ENCODE measurements around the gene ATL3.
A peak's percentile ranks its signal among the peaks of the same experiment; 100 is the strongest.

ATL3 gene

DNA sequence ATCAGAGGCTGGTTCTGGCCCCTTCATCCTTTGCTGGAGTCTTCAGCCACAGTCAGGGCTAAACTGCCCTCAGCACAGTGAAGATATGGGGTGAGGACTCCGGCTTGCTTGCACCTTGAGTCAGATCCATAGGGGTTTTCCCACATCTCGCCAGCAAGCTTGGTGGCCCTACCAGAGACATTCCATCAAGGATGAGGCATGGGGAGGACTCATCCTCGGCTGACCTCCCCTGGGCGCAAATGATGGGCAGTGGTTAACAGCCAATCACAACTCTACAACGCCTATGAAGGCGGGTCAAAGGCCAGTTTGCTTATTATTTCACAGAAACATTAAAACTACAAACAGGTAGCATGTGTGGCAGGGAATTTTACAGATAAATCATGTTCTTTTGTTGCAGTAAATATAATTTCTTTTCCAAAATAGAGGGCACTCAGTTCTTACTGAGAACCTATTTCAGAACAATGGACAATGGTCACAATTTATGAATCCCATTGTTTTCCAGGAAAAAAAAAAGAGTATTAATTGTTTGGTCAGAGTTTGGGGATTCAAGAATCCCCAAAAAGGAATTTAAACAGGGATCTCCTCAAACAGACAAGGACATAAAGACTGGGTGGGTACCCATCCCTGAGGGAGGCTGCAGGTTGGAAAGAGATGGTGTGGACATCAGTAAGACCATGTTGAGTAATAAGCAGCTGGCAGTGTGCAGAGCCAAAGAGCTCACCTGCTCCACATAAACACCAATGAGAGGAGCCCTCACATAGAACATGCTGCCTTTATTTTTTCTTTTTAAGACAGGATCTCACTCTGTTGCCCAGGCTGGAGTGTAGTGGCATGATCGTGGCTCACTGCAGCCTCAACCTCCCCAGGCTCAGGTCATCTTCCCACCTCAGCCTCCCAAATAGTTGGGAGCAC, 71.7 kb downstream of the ATL3 start:
- TF ChIP-seq, protein P1, sequence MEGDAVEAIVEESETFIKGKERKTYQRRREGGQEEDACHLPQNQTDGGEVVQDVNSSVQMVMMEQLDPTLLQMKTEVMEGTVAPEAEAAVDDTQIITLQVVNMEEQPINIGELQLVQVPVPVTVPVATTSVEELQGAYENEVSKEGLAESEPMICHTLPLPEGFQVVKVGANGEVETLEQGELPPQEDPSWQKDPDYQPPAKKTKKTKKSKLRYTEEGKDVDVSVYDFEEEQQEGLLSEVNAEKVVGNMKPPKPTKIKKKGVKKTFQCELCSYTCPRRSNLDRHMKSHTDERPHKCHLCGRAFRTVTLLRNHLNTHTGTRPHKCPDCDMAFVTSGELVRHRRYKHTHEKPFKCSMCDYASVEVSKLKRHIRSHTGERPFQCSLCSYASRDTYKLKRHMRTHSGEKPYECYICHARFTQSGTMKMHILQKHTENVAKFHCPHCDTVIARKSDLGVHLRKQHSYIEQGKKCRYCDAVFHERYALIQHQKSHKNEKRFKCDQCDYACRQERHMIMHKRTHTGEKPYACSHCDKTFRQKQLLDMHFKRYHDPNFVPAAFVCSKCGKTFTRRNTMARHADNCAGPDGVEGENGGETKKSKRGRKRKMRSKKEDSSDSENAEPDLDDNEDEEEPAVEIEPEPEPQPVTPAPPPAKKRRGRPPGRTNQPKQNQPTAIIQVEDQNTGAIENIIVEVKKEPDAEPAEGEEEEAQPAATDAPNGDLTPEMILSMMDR (IDR thresholded peaks at IDR 0.05; ENCODE audit: insufficient read depth, missing control alignments), result no peak
- FAIRE-seq, result no peak
- DNase-seq (ENCODE audit: insufficient read length, low spot score), result no peak

DNA sequence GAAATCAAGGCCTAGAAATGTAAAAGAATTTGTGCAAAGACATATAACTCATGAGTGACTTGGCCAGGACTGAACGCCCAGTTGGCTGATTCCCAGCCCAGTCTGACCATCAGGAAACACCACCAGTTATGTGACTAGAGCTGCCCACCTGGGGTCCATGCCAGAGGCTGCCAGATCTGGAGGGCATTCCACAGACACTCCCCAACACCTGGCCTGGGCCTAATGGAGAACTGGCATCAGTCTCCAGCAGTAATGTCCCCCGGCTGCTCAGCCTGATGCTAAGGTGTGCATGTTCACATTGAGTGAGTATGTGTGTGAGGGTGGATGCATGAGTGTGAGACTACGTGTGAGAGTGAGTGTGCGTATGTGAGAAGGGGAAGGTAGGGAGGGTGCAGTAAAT, 72.6 kb downstream of the ATL3 start:
- TF ChIP-seq, protein P1 (IDR thresholded peaks at IDR 0.05; ENCODE audit: insufficient read depth, missing control alignments), result no peak
- FAIRE-seq (no peak), DNase-seq (ENCODE audit: insufficient read length, low spot score) (no peak)

DNA sequence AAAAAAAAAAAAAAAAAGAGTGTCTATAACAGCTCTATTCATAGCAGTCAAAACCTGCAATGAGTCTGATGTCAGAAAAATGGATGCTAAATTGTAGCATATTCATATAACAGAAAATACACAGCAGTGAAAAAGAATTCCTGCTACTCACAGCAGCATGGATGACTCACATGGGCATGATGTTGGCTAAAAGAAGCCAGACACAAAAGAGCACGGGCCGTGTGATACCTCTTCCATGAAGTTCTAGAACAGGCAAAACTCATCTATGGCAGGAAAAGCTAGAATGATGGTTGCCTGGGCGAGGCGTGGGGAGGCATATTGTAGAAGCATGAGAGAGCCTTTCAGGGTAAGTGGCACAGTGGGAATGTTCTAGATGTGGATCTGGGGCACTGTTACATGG, 75.9 kb downstream of the ATL3 start:
- FAIRE-seq, result no peak

DNA sequence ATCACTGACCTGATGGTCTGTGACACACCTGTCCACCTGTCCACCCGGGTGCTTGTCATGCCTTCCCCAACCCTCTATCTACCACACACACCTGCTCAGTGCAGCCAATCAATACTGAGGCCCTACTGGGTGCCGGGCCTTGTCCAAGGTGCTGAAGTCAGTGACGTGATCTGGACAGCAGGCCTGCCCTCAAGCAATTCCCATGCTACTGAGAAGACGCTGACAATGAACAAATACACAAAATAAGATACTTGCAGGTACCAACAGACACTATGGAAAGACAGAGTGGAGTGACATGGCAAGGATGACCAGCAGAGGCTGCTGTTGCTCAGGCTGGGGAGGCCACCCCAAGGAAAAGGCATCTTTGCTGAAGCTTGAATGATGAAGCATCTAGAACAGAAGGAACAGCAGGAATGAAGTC, 78.2 kb downstream of the ATL3 start:
- FAIRE-seq, result no peak
- TF ChIP-seq, protein P1 (IDR thresholded peaks at IDR 0.05; ENCODE audit: insufficient read depth, missing control alignments), result peak; percentile 65
- no peak for DNase-seq (ENCODE audit: insufficient read length, low spot score)

More for the DNA sequence above, 75.9 kb downstream of the ATL3 start:
- TF ChIP-seq, protein P1 (IDR thresholded peaks at IDR 0.05; ENCODE audit: insufficient read depth, missing control alignments), result no peak
- no peak for DNase-seq (ENCODE audit: insufficient read length, low spot score)

DNA sequence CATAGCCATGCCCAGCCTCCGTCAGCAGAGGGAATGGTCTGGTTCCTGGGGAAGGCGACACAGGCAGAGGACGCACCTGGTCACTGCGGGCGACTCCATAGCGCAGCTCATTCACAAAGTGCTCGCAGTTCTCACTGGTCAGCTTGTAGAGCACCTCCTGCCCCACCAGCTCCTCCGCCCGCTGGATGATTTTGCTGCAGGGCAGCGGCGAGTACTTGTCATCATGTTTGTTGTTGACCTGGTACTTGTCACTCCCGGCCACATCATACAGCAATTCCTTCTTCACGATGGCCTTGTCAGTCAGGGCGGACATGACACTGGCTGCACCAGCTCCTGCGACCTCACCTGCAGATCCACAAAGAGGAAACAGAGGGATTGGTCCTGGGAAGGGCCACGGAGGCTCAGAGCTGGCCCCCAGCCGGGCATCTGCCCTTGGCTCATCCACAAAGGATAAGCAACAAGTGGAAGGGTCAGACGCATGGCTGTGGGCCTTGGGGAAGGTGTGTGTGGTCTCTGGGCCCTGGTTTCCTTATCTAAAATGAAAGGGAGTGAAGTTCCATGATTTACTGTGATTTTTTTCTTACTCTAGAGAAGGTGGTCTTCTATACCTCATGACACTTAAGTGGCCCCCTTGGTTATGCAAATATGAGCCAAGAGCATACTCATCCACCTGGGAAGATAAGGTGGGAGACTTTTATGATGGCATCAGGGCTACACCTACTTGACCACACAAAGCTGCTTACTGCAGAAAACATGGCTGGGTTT, 81.0 kb downstream of the ATL3 start:
- FAIRE-seq (no peak), DNase-seq (ENCODE audit: insufficient read length, low spot score) (no peak)
- TF ChIP-seq, protein P1 (IDR thresholded peaks at IDR 0.05; ENCODE audit: insufficient read depth, missing control alignments), result no peak

DNA sequence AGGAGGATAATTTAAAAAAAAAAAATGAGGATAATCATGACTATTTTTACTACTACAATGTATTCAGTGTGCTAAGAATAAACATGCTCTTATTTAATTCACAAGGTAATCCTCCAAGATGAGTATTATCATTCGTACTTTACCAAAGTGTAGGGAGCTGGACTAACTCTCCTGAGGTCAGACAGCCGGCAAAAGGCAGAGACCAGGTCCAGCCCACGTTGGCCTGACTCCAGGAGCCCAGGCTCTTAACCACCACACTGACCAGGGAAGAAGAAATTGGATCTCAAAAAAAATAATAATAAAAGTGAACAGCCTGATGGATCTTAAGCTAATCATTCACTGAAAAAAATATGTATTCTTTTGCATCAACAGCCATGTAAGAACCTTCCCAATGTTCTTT, 82.2 kb downstream of the ATL3 start:
- DNase-seq (ENCODE audit: insufficient read length, low spot score) (no peak), FAIRE-seq (no peak)
- TF ChIP-seq, protein P1 (IDR thresholded peaks at IDR 0.05; ENCODE audit: insufficient read depth, missing control alignments), result no peak
